Renal cortical epithelial cell (primary cell): ENCODE results near the gene EEF1E1. TPM values are rescaled to one million over a fixed set of nuclear protein-coding genes. Genes with fewer than 3 reads are reported as not detected.

Source experiments
- DNase-seq: peaks from one replicate; pipeline ENCODE4 v3.0.0-alpha.2; 2011; ENCODE audit warnings: low read depth
- total RNA-seq: library from RNA; depleted of rRNA; stranded (reverse); fragments of >200 nt; gene quantifications from 2 replicates; pipeline ENCODE4 v1.2.3, GENCODE V29; 2014

EEF1E1 gene
- total RNA-seq, 1 donor from 2014 or later, result 124 TPM

GRCh38 chr6:8087870-8088754, 14.2 kb downstream of the EEF1E1 start:
- DNase-seq, result no peak

- no peak for DNase-seq
Measured at GRCh38 chr6:8086755-8087306, 15.5 kb downstream of the EEF1E1 start.

GRCh38 chr6:8085053-8085511, 17.3 kb downstream of the EEF1E1 start:
- peak; percentile 99 for DNase-seq

- no peak for DNase-seq
Measured at GRCh38 chr6:8084586-8084985, 17.8 kb downstream of the EEF1E1 start.

- peak; percentile 97 for DNase-seq
Measured at GRCh38 chr6:8082954-8083858, 19.1 kb downstream of the EEF1E1 start.

- DNase-seq, result no peak
Measured at GRCh38 chr6:8082572-8082953, 19.8 kb downstream of the EEF1E1 start.

- DNase-seq, result peak; percentile 93
Measured at GRCh38 chr6:8080362-8081151, 21.8 kb downstream of the EEF1E1 start.

- peak; percentile 97 for DNase-seq
Measured at GRCh38 chr6:8079126-8079525, 23.2 kb downstream of the EEF1E1 start.

- DNase-seq, result peak; percentile 74
Measured at GRCh38 chr6:8077991-8078390, 24.4 kb downstream of the EEF1E1 start.

GRCh38 chr6:8075704-8076103, 26.6 kb downstream of the EEF1E1 start:
- no peak for DNase-seq

GRCh38 chr6:8075185-8075584, 27.2 kb downstream of the EEF1E1 start:
- no peak for DNase-seq

- DNase-seq, result no peak
Measured at GRCh38 chr6:8074213-8074612, 28.1 kb downstream of the EEF1E1 start.

GRCh38 chr6:8073758-8074157, 28.6 kb downstream of the EEF1E1 start:
- DNase-seq, result no peak

- no peak for DNase-seq
Measured at GRCh38 chr6:8070718-8071117, 31.6 kb downstream of the EEF1E1 start.

GRCh38 chr6:8069631-8070284, 32.6 kb downstream of the EEF1E1 start:
- DNase-seq, result no peak

- DNase-seq, result no peak
Measured at GRCh38 chr6:8069151-8069550, 33.2 kb downstream of the EEF1E1 start.

- DNase-seq, result no peak
Measured at GRCh38 chr6:8066108-8066507, 36.2 kb downstream of the EEF1E1 start.

- DNase-seq, result peak; percentile 42
Measured at GRCh38 chr6:8065519-8065911, 36.8 kb downstream of the EEF1E1 start.

GRCh38 chr6:8064638-8065518, 37.5 kb downstream of the EEF1E1 start:
- DNase-seq, result no peak
